HK-2 (cell line): ENCODE data around the gene PACS1.
"Not testable (repeated sequence)": the region's sequence is repeated elsewhere in the genome, so short reads cannot be mapped to it uniquely, and the experiment has no call there.

ENCODE experiments used
- DNase-seq: peaks from one replicate; pipeline ENCODE4 v3.0.0-alpha.2; 2018; ENCODE audit not compliant: unreplicated experiment

PACS1 gene

DNA sequence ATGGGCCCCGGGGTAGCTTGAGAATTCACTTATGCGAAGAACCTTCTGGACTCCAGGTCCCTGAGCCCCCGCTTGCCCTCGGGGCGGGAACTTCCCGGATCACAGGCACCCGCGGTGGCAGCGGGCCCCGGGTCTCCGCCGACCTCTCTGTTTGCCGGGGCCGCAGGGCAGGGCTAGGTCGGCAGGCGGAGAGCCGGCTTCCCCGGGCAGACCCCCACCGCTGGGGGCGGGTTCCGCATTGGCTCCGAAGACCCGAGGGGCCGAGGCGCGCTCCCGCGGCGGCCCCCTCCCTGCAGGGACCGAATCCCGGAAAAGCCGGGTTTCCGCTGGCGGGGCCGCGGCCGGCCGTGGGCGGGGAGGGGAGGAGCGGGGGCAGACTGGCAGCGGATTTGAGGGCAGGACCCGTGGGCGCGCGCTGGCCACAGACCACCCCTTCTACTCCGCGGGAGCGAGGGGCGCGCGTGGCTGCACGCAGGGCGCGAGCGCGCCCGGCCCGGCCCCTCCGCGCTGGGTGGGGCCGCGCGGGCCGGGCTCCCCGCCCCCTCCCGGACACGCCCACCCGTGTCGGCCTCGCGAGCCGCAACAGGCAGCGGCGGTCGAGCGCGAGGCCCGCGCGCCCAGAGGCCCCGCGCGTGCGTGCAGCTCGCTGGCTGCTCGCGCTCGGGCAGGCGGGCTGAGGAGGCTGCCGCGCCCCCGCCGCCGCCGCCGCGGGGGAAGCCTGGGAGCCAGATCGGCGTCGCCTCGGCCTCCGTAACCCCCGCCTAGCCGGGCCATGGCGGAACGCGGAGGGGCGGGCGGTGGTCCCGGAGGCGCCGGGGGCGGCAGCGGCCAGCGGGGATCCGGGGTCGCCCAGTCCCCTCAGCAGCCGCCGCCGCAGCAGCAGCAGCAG, at the start of gene PACS1:
Gene PACS1, plus strand, starts transcription at position 558 of the 889 bp plus-strand sequence. Its CDS starts 215 bp downstream, at position 773.
- peak; percentile 53 for DNase-seq

DNA sequence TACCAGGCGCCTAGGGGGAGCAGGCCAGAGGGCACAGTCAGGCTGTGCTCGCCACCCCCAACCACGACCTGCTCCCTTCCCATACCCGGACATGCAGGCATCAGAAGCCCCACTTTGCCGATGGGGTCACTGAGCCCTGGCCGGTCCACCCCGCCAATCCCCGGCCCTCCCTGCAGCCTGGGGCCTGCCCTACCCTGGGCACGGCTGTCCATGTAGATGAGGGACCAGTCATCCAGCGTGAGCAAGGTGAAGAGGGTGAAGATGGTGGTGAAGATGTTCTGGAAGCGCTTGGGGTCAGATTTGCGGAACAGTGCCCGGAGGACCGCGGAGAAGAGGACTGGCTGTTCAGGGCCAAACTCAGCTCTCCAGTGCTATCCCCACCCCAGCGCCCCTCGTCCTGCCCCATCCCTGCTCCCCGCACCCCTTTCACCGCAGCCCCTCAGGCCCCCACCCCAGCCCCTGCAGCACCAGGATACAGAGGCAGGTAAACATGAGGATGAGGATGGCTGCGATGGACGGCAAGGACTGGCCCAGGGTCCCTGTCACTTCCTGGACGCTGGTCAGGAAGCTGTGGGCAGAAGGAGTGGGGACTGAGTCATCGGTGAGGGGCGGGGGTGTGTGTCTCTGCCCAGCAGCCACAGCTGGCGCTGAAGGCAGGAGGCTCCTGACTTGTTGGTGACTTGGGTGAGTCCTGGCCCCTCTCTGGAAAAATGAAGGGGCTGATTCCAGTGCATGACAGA, 49.3 kb upstream of the PACS1 start:
- DNase-seq = peak; percentile 74

DNA sequence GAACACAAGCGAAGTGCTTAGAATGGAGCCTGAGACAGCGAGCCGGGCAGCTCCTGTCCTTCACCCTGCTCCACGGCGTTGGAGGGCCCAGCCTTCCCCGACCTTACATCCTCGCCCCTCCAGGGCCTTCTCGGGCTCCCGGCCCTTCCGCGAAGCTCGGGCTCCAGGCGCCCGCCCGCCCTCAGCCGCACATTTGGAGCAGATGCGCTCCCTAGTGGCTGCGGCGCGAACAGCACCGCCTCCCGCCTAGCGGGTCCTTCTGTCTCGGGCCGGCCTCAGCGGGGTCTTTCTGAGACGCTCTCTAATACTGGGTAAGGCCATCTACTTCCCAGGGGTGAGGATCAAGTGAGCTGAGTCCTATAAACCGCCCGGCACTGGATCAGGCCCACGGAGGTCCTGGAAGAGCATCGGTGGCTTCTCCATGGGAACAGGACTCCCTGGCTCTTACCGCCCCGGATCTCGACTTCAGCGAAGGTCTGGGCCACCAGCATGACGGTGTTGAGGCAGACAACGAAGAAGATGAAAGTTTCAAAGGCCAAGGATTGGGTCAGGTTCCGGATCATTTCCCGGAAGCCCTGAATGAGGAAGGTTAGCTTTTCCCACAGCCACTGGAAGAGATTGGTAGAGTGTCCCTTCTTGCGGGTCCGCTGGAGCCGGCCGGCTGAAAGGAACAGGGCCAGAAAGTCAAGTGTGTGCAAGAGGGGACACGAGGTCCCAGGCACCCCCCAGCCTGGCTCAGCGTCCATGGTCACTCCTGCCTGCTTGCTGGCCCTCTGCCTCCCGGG, 47.5 kb upstream of the PACS1 start:
- DNase-seq = peak; percentile 73

DNA sequence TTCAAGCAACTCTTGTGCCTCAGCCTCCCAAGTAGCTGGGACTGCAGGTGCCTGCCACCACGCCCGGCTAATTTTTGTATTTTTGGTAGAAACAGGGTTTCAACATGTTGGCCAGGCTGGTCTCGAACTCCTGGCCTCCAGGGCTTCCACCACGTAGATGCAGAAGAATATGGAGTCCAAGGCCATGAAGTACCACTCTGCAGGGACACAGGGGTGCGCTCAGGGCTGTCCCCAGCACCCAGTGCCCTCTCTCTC, 47.0 kb upstream of the PACS1 start:
- not testable (repeated sequence) for DNase-seq

DNA sequence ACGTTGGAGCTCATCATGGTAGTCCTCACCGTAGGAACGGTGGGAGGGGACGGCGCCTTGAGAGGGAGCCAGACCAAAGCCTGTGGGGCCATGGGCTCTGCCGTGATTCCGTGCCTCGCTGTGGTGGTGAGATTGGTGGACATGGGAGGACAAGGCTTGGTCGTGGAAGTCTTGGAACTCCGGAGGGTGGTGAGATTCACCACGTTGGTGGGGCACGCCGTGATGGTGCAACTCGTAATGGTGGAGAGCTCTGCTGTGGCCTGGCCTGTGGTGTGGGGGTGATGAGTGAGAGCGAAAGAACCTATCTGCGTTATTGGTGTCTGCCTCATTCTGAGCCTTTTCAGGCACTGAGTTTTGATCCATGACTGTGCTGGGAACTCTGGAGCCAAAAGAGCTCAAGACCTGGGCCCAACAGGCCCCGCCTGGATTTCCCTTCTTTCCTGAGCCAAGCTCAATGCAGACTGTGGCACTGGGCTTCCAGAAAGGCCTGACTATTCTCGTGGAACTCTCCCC, 44.0 kb upstream of the PACS1 start, which contains the start of gene CATSPER1:
Gene CATSPER1, minus strand, starts transcription at position 463 of the 513 bp plus-strand sequence. Its CDS starts 100 bp downstream, at position 363.
- DNase-seq = no peak

DNA sequence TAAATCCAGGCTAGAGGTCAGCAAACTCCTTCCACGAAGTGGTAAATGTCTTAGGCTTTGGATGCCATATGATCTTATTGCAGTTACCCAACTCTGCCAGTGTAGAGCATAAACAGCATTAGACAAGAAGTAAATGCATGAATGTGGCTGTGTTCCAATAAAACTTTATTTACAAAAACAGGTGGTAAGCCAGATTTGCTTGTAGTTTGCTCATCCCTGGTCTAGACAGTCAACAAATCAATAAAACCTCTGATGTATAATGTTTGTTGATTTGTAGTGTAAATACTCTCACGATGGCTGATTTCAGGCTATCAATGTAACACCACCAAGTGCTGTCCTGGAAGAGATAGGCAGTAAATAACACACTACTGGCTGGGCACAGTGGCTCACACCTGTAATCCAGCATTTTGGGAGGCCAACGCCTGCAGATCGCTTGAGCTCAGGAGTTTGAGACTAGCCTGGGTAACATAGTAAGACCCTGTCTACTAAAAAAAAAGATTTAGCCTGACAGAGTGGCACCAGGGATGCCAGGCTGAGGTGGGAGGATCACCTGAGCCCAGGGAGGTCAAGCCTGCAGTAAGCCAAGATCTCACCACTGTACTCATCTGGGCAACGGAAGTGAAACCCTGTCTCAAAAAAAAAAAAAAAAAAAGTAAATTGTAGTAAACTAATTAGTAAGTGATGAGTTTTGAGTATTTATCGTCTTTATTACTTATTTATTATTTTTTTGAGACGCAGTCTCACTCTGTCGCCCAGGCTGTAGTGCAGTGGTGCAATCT, 36.9 kb upstream of the PACS1 start:
- no peak for DNase-seq

DNA sequence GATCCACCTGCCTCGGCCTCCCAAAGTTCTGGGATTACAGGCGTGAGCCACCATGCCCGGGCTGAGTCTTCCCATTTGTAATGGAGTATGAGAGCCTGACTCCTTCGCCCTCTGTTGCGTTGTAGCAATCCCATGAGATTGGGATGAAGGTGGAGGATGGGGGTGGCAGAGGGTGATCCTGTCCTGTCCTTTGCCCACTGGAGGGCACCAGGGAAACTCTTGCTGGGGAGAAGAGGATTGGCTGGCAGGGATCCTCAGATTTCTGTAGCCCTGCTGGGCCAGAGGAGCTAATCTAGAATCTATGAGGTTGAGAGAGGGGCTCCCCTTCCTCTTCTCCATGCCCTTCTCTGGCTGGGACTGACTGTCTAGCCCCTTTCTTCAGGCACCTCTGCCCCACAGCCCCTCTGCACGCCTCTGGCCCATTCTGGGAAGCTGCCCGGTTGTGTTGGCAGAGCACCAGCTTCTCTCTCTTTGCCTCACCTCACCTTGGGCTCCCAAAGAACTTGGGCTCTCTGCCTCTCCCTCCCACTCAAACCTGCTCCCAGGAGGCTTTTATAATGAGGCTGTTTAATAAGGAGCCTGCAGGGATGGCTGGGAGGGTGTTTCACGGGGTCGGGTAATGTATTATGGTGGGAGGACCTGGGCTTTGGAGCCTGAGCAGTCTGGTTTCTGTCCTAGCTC, 34.3 kb upstream of the PACS1 start:
- no peak for DNase-seq

DNA sequence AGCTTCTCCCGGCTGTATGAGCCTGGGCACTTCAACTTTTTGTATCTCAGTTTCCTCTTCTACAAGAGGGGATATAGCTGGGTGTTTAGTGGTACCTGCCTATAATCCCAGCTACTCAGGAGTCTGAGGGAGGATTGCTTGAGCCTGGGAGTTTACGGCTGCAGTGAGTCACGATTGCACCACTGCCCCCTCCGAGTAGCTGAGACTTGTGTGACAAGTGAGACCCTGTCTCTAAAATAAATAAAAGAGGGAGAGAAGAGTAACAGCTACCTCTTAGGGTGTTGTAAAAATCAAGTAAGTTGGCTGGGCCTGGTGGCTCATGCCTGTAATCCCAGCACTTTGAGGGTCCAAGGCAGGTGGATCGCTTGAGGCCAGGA, 33.8 kb upstream of the PACS1 start:
- DNase-seq = no peak

DNA sequence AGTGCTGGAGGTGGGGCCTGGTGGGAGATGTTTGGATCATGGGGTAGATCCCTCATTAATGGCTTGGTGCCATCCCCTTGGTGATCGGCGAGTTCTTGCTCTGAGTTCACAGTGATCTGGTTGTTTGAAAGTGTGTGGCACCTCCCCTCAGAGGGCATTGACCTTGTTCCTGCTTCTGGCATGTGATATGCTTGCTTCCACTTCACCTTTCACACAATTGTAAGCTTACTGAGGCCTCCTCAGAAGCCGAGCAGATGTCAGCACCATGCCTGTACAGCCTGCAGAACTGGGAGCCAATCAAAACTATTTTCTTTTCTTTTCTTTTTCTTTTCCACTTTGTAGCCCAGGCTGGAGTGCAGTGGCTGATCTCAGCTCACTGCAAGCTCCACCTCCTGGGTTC, 32.7 kb upstream of the PACS1 start:
- no peak for DNase-seq

DNA sequence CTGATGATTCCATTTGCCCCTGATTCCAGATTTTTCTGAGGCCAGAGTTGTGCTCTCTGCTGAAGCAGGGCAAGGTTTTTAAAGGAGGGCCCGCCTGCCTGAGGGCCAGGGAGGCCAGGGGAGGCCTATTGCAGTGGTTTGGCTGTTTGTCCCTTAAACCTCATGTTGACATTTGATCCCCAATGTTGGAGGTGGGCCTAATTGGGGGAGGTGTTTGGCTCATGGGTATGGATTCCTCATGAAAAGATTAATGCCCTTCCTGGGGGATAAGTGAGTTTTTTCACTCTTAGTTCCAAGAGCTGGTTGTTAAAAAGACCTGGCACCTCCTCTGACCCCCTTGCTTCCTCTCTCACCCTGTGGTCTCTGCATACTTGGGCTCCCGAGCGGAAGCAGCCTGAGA, 30.3 kb upstream of the PACS1 start:
- no peak for DNase-seq

DNA sequence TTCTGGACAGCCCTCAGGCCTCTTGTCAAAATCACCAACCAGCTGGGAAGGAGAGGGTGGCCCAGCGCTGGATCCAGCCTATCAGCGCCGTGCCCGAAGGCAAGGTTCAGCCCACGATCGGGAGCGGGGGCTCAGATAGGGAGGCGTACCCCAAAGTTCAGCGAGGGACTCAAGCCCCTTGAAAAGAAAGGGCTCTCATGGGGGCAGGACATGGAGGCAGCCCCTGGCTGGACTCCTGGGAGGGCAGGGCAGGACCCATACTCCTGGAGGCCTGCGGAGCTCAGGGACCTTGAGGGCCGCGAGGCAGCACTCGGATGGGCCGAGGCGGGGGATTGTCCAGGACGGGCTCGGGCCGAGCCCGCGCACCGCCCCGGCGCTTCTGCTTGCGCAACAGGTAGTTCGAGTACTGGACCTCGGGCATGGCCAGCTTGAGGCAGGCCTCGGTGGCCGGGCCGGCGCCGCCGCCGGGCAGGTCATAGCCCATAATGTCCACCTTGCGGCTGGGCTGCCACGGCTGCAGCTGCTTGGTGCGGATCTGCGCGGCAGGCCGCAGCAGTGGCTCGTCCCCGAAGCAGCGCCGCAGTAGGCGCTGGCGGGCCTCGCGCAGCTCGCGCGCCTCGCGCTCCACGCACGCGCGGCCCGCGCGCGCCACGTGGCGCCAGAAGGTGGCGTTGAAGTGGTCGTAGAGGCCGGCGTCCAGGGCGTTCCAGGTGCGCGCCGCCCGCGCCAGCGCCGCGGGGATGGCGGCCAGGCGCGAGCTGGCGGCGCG, 27.7 kb upstream of the PACS1 start:
- no peak for DNase-seq

DNA sequence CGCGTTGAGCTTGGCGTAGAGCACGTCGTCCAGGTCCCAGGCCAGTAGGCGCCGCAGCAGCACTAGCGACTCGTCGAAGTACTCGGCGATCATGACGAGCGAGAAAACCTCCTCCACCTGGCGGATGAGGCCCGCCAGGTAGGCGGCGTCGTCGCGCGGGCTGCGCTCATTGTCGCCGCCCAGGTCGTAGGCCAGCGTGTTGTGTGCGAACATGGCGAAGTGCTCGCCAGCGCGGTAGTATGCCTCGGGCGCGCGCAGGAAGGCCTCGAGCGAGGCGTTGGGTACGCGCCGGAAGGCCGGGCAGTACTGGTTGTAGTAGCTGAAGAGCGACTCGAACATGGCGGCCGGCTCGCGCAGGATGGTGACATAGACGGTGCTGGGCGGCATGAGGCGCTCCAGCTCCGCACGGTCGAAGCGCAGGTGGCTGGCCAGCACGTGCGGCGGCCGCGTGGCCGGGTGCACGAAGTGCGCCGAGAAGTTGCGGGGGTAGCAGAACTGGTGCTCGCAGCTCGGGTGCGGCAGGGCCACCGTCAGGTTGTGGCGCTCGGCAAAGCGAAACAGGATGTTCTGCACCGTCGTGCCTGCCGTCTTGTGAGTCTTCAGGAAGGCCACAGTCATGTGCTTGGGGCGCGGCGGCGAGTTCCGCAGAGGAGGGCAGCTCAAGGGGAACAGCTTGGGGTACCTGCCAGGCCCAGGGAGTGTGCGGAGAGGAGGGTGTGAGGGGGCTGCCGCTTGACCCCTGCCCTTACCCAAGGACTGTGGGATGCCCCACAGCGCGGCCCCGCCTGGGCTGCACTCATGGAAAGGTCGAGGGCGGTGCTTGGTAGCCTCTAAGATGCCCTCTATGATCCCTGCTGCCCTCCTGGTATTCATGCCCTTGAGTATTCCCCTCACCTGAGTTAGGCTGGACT, 26.8 kb upstream of the PACS1 start:
- no peak for DNase-seq

DNA sequence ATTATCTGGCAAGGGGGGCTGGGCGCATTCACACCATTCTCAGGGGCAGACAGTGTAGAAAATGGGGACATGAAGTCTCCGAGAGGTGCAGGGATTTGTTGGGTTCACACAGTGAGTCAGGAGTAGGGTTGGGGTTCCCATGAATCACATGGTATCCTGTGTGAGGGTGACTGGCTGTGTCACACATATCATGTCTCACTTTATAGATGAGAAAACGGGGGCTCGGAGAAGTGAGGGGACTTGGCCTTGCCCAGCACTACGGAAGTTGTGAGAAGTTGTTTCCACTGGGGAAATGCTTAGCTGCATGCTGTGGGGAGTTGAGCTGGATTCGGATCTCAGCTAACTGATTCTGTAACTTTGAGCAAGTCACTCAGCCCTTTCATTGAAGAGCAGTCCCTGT, 25.3 kb upstream of the PACS1 start:
- no peak for DNase-seq

DNA sequence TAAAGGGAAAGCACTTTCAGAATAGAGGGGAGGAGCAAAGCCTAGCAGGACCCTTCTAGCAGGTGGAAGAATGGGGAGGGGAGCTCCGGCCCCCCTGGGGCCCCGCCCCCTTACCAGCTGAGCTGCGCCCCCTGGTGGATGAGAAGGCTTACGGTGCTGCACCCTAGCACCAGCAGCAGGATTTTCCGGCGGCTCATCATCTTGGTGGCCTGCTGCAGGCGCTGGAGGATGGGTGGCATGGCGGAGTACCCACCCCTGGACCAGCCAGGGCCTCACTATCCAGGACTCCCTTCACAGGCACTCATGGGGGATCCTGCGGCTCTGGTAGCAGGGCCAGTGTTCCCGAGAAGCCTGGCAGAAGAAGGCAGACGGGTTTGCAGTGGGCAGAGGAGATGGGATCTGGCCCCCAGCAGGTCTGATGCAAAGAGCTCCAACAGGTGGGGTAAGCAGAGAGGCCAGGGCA, 24.9 kb upstream of the PACS1 start:
- DNase-seq = peak; percentile 47

DNA sequence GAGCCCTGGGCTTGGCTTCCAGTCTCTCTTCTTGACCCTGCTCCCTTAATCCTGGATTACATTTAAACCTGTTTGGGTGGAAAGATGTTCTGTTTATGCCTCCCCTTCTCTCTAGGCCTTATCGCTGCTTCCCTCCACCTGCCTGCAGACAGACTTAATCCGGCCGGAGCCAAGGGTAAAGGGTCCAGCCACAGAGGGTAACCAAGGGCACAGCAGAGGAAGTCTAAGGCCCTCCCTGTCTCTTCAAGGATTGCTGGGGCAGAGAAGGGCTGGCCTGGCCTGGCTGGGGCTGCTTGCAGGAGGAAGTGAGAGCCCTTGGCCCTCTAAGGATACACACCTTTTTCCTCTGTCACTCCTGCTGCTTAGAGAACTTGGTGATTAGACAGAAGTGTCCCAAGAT, 23.2 kb upstream of the PACS1 start:
- no peak for DNase-seq

DNA sequence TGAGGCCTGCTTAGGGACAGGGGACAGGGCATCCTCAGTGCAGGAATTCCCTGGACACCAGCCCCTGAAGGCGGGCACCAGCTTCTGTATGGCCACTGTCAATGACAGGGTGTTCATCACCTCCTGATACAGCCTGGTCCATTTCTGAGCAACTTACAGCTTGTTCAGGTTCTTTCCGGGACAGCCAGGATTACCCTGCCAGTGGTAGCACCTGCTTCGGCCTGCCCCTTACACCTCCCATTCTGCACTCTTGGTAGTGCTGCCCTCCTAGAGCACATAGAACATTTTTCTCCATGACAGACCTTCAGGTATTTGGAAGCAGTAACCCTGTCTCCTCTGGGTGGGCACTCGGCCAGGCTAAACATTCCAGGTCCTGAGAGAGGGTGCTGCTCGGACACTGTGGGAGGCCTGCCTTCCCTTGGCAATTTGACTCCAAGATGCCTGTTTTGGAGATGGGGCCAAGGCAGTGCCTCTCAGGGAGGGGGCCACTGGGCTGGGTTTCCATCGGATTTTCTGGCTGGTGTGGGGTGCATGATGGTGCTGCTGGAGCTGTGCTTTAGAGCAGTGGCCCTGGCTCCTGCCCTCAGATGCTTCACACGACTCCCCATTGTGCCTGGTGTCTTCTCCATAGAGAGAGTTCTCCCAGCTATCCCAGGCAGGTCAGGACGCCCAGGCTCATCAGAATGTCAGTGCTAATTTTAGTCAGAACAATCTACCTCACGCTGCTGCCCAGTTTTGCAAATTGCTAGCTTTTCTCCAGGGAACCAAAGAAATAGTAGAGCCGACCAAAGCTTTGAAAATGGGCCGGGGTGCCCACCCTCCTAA, 22.3 kb upstream of the PACS1 start:
- no peak for DNase-seq

DNA sequence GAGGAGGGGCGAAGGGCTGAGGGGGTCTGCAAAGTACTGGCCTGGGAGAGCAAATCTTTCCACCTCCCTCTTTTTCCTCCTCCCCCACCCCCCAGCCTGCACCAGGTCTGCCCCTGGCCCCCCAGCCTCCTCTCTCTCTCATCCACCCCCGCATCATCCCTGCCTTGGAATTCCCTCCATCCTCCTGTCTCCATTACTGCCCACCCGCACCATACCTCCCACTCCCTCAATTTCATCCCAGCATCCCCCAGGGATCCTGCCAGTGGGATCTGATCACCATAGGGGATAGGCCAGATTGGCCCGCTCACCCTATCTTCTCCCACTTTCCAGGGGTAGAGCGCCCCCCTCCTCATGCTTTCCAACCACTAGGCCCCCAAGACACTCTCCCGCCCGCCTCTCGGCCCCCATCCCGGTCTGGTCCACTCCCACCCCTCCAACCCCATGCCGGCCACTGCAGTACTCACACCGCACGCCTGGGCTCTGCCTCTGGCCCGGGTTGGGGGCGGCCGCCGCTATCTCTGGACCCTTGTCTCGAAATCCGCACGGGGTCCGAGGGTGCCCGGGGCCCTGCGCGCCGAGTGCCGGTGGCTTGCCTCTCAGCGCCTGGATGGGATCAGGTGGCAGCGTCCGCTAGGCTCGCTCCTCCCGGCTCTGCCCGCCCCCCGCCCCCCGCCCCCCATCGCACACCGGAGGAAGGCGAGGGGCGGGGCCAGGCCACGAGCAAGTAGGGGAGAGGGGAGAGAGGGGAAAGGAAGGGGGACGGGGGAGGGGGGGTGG, 21.3 kb upstream of the PACS1 start, which contains the start of gene GAL3ST3:
Gene GAL3ST3, minus strand, starts transcription at position 615 of the 777 bp plus-strand sequence. CDS start 3,746 bp downstream, outside the sequence.
- no peak for DNase-seq
